ENCODE results near the gene RGL3.
A peak's percentile ranks its signal among the peaks of the same experiment; 100 is the strongest.
"Not testable (repeated sequence)": the region's sequence is repeated elsewhere in the genome, so short reads cannot be mapped to it uniquely, and the experiment has no call there.

Gene RGL3, protein sequence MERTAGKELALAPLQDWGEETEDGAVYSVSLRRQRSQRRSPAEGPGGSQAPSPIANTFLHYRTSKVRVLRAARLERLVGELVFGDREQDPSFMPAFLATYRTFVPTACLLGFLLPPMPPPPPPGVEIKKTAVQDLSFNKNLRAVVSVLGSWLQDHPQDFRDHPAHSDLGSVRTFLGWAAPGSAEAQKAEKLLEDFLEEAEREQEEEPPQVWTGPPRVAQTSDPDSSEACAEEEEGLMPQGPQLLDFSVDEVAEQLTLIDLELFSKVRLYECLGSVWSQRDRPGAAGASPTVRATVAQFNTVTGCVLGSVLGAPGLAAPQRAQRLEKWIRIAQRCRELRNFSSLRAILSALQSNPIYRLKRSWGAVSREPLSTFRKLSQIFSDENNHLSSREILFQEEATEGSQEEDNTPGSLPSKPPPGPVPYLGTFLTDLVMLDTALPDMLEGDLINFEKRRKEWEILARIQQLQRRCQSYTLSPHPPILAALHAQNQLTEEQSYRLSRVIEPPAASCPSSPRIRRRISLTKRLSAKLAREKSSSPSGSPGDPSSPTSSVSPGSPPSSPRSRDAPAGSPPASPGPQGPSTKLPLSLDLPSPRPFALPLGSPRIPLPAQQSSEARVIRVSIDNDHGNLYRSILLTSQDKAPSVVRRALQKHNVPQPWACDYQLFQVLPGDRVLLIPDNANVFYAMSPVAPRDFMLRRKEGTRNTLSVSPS

DNA sequence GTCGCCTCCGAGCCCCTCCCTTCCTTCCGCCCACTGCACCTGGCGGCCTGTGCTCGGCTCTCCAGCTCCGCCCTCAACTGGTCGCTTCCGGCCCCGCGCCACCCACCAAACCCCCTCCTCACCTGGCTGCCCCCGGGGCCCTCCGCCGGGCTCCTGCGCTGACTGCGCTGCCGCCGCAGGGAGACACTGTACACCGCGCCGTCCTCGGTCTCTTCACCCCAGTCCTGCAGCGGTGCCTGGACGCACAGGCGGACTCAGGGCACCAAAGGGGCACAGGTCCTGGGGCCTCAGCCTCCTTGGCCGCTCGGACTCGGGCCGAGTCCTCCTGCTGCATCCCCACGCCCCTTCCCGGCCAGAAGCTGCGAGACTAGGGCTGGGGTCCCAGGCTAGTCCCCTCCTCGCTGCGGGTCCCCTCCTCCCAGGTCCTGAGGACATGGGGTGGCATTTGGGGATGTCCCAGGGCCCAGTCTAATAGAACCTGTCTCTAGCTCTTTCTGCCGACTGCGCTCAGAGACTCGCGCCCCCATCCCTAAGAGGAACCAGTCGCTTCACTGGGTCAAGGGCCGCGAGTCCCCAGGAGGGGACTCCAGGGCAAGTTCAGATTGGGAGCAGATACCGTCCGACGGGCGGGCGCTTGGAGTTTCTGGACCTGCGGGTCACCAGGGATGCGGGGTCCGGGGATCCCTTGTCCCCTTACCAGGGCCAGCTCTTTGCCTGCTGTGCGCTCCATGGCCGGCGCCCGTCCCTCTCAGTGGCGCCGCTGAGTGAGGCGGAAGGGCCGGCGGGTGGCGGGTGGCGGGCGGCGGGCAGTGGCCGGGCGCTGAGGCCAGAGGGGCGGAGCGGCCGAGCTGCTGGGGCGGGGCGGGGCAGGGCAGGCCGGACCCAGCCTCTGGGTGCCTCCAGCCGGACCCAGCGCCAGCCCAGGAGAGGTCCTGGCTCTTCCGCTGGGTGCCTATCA, at the start of gene RGL3:
Gene RGL3 (minus strand): TSS at position 766 of the 958 bp plus-strand sequence. CDS start 36 bp downstream, at position 730.
- DNase-seq = peak in 1 of 2 experiments; percentile 85

GRCh38 chr19:11468266-11468845, 49.2 kb upstream of the RGL3 start:
- not testable (repeated sequence) for DNase-seq

DNA sequence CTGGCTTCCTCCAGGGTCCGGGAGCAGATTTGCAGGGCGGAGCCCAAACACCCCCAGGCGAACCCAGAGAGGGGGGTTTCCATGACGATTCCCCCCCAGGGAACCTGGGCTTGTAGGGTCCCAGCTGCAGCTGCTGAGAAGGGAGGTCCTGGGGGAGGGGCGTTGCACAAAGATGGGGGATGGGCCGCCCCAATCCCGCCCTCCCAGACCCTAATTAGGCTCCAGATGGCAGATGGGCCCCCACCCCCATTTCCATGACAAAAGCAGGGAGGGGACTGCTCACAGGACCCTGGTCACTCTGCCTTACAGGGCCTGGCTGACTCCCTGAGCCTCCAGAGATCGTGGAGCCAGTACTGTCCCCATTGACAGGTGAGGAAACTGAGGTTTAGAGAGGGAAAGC, 46.5 kb upstream of the RGL3 start:
- no peak for DNase-seq

GRCh38 chr19:11464333-11465265, 45.5 kb upstream of the RGL3 start:
- no peak for DNase-seq

GRCh38 chr19:11463391-11463790, 44.3 kb upstream of the RGL3 start:
- DNase-seq = no peak

DNA sequence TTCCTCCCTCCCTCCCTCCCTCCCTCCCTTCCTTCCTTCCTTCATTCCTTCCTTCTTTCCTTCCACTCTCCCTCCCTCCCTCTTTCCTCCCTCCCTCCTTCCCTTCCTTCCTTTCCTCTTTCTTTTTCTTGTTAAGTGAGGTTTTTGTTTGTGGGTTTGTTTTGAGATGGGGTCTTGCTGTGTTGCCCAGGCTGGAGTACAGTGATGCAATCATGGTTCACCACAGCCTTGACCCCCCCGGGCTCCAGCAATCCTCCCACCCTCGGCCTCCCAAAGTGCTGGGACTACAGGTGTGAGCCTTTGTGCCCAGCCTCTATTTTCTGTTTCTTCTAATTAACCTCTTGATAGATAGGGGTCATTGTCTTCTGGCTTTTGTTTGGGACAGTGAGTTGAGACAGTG, 42.3 kb upstream of the RGL3 start:
- no peak for DNase-seq

DNA sequence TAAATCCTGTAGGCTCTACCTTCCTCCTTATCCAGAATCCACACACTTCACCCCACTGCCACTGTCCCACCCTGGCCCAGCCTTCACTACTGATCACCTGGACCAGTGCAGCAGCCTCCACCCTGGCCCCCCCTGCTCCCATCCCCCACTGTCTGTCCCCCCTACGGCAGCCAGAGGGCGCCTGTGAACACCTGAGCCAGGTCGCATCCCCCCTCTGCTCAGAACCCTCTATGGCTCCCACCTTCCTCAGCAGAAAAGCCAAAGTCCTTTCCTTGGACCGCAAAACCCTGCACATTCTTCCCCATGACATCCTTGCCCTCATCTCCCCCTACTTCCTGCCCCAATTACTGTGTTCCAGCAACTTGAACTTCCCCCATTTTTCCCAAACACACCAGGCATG, 41.1 kb upstream of the RGL3 start:
- DNase-seq = no peak

DNA sequence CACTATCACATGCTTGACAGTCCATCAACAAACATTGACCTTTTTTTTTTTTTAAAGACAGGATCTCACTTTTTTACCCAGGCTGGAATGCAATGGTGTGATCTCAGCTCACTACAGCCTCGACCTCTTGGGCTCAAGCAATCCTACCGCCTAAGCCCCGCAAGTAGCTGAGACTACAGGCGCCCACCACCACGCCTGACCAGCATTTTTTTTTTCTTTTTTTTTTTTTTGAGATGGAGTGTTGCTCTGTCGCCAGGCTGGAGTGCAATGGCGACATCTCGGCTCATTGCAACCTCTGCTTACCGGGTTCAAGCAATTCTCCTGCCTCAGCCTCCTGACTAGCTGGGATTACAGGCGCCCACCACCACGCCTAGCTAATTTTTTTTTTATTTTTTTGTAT, 39.8 kb upstream of the RGL3 start:
- not testable (repeated sequence) for DNase-seq

DNA sequence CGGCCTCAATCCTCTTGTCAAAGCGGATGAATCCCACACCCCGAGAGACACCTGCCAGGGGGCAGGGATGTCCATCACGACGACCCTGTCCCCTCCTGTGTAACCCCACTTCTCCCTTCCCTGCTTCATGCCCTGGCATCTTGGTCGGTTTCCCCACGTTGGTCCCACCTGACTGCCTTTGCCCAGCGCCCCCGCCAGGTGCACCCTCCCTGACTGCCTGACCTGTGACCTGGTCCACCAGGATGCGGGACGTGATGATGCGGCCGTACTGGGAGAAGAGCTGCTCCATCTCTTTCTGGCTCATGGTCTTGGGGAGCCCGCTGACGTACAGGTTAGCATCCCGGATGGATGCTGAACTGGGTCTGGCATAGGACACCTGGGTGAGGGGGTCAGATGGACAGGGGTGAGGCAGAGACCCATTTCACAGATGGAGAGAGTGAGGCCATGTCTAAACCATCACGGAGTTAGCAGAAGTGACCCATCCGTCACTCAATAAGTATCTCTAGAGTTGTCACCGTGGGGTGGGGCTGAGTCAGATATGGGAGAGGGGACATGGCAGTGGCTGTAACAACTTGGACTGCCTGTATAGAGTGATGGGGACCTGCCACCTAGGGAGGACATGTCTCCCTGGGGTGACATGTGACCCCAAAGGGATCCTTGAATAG, 39.3 kb upstream of the RGL3 start:
- DNase-seq = no peak

GRCh38 chr19:11457831-11458230, 38.7 kb upstream of the RGL3 start:
- DNase-seq = no peak

DNA sequence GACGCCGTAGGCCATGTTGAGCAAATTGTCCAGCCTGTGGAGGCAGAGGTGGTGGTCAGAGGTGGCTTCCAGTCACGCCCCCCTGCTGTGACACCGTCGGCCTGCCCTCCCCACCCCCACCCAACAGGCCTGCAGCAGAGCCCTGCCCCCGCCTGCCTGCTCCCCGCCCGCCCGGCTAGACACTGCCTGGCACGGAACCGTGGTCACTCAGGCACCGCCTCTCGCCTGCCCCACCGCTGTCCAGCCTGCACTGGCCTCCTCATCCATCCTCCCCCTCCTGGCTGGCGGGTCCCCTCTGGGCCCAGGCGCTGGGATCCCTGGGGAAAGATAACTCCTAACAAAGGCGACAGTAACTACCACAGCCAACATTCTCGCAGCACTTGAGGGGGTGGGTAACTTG, 38.0 kb upstream of the RGL3 start:
- DNase-seq = no peak

GRCh38 chr19:11456659-11457058, 37.5 kb upstream of the RGL3 start:
- no peak for DNase-seq

DNA sequence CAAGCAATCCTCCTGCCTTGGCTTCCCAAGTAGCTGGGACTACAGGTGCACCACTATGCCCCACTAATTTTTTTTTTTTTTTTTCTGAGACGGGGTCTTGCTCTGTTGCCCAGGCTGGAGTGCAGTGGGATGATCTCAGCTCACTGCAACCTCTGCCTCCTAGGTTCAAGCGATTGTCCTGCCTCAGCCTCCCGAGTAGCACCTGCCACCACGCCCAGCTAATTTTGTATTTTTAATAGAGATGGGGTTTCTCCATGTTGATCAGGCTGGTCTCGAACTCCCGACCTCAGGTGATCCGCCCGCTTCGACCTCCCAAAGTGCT, 36.1 kb upstream of the RGL3 start:
- not testable (repeated sequence) for DNase-seq

- no peak for DNase-seq
These were observed 34.6 kb upstream of the RGL3 start for GRCh38 chr19:11453468-11454341.

- DNase-seq = no peak
These were observed 33.7 kb upstream of the RGL3 start for GRCh38 chr19:11452620-11453310.

- no peak for DNase-seq
These were observed 32.9 kb upstream of the RGL3 start for GRCh38 chr19:11451871-11452619.

DNA sequence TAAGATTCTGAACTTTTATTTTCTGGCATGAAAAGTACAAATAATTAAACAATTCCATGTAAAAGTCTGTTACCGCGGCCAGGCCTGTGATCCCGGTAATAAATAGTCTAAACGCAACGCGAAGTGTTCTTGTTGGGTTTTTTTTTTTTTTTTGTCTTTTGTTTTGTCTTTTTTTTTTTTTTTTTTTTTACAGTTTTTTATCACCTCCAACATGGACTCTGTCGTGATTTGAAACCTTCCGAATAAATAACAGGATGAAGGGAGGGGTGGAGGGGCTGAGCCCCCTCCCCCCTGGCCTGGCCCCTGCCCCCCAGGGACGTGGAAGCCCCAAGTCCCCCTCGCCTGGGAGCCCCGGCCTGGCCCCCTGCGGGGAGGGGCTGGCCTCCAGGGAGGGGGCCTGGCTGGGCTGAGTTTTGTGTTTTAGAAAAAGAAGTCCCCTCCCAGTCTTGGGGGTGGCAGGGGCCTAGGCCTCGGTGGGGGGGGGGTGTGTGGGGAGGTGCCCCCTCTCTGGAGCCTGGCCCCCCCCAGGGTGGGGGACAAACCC, 32.3 kb upstream of the RGL3 start:
- no peak for DNase-seq

GRCh38 chr19:11450570-11451326, 31.6 kb upstream of the RGL3 start:
- DNase-seq = no peak
